ACHN (cell line): ENCODE measurements around the gene AP1AR.
"Not testable (repeated sequence)": the region's sequence is repeated elsewhere in the genome, so short reads cannot be mapped to it uniquely, and the experiment has no call there.

Experiments
- DNase-seq: peaks from one replicate; pipeline ENCODE4 v3.0.0-alpha.2; 2015
- in situ Hi-C: cut with HindIII; loops from 2 replicates; pipeline ENCODE4 v1.10.0; 2017; ENCODE audit warnings: low sequenced_read_pairs, low pct_ligation_motif_present, low pct_unique_long_range_greater_than_20kb

The AP1AR gene

DNA sequence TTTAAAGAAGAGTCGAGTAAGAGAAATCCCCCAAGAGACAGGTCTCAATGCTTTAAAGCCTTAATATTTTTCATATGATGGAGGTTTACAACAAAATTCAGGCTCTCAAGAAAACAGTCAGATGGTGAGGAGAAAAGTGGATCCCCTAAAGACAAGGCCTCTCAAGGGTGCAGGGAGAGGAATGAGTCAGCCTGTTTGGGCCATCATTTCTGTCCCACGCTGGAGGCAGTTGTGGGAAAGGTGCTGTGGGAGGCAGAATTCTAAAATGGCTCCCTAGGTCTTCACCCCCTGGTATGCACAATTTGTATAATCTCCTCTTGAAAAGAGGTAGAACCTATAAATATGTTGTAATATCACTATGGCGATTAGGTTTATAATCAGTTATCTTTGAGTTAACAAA is 58.8 kb downstream of the AP1AR start:
- DNase-seq: no peak
- in situ Hi-C loops: no loop called here

DNA sequence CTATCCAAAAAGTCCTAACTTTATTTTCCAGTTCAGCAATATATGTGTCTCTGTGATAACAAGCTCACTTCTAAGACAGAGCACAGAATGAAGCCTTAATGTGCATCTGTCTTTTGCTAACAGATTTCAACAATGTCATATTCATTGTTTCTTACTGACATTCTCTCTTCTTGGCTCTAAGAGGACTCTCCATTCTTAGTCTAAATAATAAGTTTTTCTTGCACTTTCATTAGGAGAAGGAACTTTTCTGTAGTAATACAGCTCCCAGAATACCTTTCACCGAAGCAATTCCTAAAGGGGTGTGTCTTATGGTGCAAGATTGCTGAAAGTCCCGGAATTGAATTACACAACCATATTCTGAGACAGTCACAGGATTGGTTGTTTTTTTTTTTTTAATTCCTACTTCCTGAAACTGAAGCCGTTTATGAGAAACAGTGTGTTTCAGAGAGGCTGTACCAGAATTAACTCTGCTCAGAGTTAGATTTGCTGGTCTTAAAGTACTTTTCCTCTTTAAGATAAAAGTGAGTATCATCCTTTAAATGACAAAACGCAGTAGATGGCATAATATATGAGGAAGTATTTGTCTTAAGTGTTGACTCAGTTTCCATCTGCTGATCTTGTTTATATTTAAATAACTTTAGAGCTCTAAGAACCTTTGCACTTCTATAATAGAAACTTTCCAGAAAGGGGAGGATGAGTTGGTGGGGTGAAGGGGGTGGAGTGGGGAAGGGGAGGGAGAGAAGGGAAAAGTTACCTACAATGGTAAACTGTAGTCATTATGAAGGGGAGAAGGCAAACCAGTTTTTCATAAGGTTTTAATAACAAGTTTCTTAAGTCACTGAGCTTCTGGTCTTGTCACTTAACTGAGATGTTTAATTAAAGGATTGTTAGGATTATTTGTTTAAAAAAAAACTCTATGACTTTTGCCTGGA is 65.6 kb downstream of the AP1AR start, which contains the start of gene ALPK1:
TSS of gene ALPK1 (plus strand) at position 421 of the 932 bp plus-strand sequence.
- in situ Hi-C loops: no loop called here
- DNase-seq: peak; percentile 88

DNA sequence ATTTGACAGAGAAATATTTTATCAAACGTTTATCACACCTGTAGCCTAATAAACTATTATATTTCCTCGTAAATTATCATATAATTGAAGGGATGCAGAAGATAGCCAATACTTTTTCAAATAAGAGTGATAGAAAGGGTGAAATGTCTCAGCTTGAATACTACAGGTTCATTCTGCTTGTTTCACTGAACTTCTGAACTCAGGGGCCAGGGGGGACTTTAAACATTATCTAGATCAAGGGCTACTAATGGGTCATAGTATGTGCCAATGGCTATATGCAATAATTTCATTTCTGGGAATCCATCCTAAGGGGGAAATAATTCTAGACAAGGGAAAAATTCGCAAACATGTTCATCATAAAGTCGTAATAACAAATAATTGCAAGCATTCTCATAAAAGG is 68.1 kb downstream of the AP1AR start:
- no peak for DNase-seq
- in situ Hi-C loops: no loop called here

DNA sequence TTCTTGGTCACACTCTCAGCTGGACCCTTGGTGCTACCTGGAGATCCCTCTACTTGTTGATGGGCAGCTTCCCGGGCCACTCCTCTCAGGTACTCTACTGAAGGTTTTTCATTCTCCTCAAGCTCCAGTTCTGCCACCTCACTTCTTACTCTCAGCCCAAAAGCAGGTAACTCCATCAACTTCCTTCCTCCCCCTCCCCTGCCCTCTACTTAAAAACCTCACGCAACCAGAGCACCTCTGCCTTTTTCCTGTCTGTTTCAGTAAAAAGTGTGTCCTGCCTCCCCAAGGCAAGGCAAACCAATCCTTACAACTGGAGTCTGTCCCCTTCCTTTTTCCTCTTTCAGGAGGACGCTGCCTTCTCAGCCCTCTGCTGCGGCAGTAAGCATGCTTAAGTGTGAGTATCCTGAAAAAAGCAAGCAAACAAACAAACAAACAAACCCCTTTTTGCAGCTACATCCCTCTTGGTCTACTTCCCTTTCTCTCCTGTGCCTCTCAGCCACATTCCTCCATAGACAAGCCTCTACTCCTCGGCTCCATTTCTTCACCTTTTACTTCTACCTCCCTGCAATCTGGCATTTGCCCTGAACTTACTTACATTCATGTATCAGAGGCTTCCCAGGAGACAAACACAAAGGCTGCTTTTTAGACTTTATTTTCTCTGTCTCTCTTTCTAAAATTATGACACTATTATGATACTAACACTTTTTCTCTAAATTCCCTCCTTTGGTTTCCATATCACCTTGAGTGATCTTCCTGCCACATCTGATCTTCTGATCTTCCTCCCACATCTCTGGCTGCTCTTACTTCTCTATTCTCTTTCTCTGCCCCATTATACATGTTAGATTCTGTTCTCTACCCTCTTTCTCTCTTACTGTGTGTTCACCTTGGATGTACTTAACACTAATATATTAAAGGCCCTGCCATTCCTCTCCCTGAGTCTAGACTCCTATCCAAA is 71.0 kb downstream of the AP1AR start:
- in situ Hi-C loops: no loop called here
- no peak for DNase-seq

DNA sequence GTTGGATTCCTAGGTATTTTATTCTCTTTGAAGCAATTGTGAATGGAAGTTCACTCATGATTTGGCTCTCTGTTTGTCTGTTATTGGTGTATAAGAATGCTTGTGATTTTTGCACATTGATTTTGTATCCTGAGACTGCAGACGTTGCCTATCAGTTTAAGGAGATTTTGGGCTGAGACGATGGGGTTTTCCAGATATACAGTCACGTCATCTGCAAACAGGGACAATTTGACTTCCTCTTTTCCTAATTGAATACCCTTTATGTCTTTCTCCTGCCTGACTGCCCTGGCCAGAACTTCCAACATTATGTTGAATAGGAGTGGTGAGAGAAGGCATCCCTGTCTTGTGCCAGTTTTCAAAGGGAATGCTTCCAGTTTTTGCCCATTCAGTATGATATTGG is 73.9 kb downstream of the AP1AR start:
- in situ Hi-C loops, DNase-seq: not testable (repeated sequence)

DNA sequence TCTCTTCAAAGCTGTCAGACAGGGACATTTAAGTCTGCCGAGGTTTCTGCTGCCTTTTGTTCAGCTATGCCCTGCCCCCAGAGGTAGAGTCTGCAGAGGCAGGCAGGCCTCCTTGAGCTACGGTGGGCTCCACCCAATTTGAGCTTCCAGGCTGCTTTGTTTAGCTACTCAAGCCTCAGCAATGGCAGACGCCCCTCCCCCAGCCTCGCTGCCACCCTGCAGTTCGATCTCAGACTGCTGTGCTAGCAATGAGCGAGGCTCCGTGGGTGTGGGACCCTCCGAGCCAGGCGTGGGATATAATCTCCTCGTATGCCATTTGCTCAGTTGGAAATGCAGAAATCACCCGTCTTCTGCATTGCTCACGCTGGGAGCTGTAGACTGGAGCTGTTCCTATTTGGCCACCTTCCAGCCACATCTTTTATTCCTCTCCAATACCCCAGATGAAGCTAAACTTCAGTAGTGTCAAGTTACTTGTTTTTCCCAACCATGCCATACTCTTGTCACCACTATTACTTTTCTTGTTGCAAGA is 77.7 kb downstream of the AP1AR start:
- in situ Hi-C loops, DNase-seq: not testable (repeated sequence)

- DNase-seq: no peak
- in situ Hi-C loops: no loop called here
Observed at GRCh38 chr4:112311516-112311915, 79.9 kb downstream of the AP1AR start.

DNA sequence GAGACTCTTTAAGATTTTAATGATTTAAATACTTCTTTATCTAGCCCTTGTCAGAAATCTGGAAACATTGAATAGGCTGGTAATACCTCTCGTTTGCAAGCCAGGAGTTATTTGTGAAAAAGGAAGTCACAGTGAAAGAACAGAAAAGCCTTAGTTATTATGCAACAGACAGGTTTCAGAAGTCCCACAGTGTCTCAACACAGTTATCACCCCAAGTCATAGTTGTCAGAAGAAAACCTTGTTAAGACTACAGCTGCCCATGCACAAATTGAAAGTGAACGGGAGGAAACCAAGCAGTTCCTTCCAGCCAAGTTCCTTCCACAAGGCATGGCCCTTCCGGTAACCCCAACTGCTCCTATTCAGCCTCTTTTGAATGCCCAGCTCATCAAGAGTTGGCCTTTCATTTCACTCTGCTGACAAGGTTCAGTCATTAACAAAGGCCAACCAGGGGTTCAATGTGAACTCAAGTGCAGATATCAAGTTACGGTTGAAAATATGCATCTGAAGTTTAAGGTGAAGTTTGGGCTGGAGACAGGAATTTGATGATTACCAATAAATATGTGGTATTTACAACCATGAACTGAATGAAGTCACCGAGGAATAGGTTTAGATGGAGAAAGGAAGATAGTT is 81.1 kb downstream of the AP1AR start:
- no peak for DNase-seq
- in situ Hi-C loops: no loop called here

- no peak for DNase-seq
- in situ Hi-C loops: no loop called here
Observed at GRCh38 chr4:112315446-112315845, 83.9 kb downstream of the AP1AR start.

DNA sequence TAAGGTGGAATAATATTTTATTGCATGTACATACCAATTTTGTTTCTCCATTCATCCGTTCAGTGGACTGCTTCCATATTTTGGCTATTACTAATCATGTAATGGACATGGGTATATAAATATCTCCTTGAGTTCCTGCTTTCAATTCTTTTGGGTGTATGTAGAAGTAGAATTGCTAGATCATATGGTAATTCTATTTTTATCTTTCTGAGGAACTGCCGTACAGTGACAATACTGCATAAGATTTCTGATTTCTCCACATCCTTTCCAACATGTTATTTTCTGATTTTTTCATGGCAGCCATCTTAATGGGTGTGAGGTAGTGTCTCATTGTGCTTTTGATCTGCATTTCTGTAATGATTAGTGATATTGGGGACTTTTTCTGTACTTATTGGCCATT is 84.8 kb downstream of the AP1AR start:
- no peak for DNase-seq
- in situ Hi-C loops: no loop called here

DNA sequence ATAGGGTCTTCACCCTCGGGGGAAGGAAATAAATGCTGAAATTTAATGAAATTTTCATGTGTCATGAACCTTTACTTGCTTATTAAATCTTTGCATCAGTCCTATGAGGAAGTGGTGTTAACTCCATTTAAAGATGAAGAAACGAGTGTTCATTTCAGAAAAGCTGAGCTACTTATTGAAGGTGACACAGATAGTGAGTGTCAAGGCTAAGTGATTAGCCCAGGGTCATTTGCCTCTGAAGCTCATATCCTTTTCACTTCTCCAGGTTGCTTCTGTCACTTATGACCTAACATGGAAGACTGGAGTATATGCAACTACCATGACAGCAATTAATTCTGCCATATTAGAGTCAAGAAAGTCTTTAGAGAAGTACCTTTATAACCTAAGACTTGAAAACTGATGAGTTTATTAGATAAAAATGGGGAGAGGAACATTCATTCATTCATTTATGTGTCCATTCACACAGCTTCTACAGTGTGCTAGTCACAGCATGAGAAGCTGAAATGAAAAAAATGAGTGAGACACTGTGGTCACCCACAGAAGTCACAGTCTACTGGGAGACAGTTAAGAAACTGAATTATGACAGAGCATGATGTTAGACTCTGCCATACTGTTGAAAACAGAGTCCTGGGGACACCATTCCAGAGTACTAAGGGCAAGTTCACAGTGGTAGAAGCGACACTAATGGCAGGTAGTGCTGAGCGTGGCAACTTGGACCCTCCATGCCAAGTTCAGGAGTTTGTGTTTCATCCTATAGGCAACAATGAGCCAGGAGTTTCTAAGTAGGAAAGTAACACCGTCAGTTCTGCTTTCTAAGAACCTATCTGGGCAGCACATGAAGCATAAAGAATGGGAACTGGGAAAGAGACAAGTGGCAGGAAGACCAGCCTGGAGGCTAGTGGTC is 86.9 kb downstream of the AP1AR start:
- no peak for DNase-seq

More for the DNA sequence above, 86.9 kb downstream of the AP1AR start:
- in situ Hi-C loops: no loop called here
